NOMO-1 treated with DMSO at 0.1 percent for 48 hours (cell line): ENCODE results near the gene UBE2L3.
"Not testable (repeated sequence)": the region's sequence is repeated elsewhere in the genome, so short reads cannot be mapped to it uniquely, and the experiment has no call there.

Experiments
- DNase-seq: peaks from one replicate; lab custom pipeline; 2025; ENCODE audit not compliant: unreplicated experiment; lab: John Stamatoyannopoulos, UW

Gene UBE2L3

DNA sequence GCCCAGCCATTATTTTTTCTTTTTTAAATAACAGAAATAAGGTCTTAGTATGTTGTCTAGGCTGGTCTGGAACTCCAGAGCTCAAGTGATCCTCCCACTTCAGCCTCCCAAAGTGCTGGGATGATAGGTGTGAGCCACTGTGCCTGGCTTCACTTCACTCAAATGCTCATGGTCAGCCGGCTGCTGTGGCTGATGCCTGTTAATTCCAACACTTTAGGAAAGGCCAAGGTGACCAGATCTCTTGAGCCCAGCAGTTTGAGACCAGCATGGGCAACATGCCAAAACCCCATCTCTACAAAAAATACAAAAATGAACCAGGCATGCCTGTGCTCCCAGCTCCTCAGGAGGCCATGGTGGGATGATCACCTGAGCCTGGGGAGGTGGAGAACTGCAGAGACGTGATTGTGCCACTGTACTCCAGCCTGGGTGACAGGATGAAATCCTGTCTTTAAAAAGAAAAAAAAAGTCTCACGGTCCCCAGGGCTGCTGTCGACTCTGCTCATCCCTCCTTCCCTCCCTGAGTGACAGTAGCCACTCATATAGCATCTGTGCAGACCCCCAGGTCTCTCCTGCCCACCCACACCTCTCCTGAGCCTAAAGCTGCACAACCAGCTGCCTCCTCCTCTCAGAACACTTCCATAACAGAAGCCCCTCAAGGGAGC is 58.7 kb downstream of the UBE2L3 start:
- no peak for DNase-seq

GRCh38 chr22:21626735-21627469 is 59.4 kb downstream of the UBE2L3 start:
- no peak for DNase-seq

GRCh38 chr22:21628386-21629254 is 61.1 kb downstream of the UBE2L3 start:
- no peak for DNase-seq

- peak; percentile 94 for DNase-seq
Observed at GRCh38 chr22:21629255-21630149, 62.0 kb downstream of the UBE2L3 start, which contains the start of gene YDJC. YDJC (minus strand) TSS chr22:21630022; CDS start chr22:21630014, 8 bp downstream.

- no peak for DNase-seq
Observed at GRCh38 chr22:21631025-21631424, 63.5 kb downstream of the UBE2L3 start.

- DNase-seq: peak; percentile 91
Observed at GRCh38 chr22:21632237-21632895, 64.9 kb downstream of the UBE2L3 start, which contains the start of gene CCDC116. CCDC116 (plus strand) TSS chr22:21632760; CDS start chr22:21633182, 422 bp downstream.

- DNase-seq: no peak
Observed at GRCh38 chr22:21632931-21633330, 65.4 kb downstream of the UBE2L3 start.

- no peak for DNase-seq
Observed at GRCh38 chr22:21633481-21633880, 66.0 kb downstream of the UBE2L3 start.

GRCh38 chr22:21634081-21634480 is 66.6 kb downstream of the UBE2L3 start:
- DNase-seq: no peak

- no peak for DNase-seq
Observed at GRCh38 chr22:21634844-21635243, 67.3 kb downstream of the UBE2L3 start.

DNA sequence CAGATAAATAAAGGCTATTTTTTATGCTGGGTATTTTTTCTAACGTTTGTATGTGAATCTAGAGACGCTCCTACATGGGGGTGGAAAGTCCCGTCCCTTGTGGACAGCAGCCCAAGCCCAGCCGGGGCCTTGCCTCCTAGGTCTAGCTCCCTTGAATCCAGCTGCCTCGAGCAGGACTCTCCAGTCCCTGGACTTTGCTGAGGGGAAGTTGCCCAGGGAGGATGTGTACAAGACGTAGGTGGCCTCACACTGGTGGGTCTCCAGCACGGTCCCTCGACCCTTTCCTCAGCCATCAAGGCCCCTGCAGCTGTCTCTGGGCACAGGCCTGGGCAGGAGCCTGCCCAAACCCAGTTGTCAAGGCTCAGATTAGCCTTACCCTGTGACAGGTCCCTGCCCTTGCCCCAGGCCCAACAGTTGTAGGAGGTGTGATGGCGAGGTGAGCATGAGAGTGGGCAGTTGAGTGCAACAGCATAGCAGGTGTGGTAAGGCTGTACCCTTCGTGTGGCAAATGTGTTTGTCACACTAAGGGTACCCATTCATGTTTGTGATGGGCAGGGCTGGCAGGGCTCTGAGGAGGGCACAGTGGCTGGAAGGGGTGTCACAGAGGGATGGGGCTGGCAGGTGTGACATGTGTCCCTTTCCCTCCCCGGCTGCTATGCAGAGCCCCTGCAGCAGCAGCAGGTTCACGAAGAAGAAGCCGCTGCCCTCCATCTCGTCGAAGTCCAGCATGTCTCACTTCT is 68.4 kb downstream of the UBE2L3 start:
- DNase-seq: no peak

DNA sequence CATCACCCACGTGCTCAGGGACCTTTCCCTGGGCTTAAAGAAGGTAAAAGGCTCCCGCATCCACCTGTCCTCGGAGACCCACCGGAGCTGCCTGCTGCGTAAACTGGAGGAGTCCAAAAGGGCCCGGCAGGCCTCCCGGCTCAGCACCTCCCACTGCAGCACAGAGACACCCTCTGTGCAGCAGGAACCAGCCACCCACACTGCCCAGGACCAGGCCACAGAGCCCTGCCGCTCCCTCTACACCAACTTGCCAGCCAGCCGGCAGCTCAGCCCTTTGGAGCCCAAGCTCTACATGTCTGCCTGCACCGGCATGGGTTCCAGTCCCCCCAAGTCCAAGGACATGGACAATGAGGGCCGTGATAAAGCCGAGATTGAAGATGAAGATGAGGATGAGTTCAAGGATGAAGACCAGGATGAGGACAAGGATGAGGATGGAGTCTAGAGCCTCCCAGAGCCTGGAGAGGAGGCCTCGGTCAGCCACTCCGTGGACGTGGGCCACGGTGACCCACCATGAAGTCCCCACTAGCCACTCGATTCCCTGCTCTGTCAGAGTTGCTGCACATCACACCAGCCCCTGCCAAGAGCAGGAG is 69.2 kb downstream of the UBE2L3 start:
- no peak for DNase-seq

DNA sequence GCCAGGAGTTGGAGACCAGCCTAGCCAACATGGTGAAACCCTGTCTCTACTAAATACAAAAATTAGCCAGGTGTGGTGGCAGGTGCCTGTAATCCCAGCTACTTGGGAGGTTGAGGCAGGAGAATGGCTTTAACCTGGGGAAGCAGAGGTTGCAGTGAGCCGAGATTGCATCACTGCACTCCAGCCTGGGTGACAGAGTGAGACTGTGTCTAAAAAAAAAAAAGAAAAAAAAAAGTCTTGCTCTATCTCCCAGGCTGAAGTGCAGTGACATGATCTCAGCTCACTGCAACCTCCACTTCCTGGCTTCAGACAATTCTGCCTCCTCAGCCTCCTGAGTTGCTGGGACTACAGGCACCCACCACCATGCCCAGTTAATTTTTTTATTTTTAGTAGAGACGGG is 69.9 kb downstream of the UBE2L3 start:
- not testable (repeated sequence) for DNase-seq

- DNase-seq: no peak
Observed at GRCh38 chr22:21639359-21639758, 71.8 kb downstream of the UBE2L3 start.

GRCh38 chr22:21640810-21641209 is 73.3 kb downstream of the UBE2L3 start:
- DNase-seq: no peak

GRCh38 chr22:21641417-21641788 is 73.9 kb downstream of the UBE2L3 start:
- peak; percentile 59 for DNase-seq

DNA sequence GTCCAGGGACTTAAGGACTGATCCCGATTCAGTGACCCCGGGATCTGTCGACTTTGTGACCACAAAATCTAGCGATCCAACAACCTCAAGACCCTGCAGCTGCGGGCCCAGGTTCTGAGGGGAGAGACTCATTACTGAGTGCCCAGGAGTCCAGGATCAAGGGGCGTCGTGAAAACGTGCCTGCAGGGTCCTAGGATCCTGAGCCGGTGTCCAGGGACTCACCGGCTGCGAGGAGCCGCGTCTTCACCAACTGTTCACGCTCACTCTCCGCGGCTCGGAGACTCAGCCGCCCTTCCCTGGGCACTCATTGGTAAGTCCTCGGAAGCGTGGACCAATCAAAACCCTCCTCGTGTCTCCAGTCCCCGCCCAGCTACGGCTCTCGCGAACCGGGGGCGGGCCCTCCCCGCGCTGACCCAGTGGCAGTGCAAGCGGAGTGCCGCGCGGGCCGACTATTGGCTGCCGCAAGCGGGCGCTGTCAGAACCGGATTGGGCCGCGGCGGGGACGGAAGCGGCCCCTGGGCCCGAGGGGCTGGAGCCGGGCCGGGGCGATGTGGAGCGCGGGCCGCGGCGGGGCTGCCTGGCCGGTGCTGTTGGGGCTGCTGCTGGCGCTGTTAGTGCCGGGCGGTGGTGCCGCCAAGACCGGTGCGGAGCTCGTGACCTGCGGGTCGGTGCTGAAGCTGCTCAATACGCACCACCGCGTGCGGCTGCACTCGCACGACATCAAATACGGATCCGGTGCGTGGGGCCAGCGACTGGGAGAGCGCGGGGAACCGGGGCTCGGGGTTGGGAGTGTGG is 74.5 kb downstream of the UBE2L3 start, which contains the start of gene SDF2L1:
Gene SDF2L1 (plus strand): TSS at position 514 of the 795 bp plus-strand sequence. CDS start 35 bp downstream, at position 549.
- peak; percentile 98 for DNase-seq
